Bronchus fibroblast of lung (primary cell): ENCODE results near the gene ARPC1B. TPM values are rescaled to one million over a fixed set of nuclear protein-coding genes. Genes with fewer than 3 reads are reported as not detected.

Experiments
- total RNA-seq: library from RNA; depleted of rRNA; stranded (reverse); fragments of >200 nt; gene quantifications from 2 replicates; pipeline ENCODE4 v1.2.3, GENCODE V29; 2015

Gene ARPC1B
- 288 and 293 TPM in 2 replicates for total RNA-seq

GRCh38 chr7:99374111-99375064, at the start of gene ARPC1B:
TSS of gene ARPC1B (plus strand) at chr7:99374730. CDS start at chr7:99385715, 10,985 bp downstream.

GRCh38 chr7:99325592-99326407, 48.7 kb upstream of the ARPC1B start, which contains the start of gene ARPC1A:
TSS of gene ARPC1A (plus strand) at chr7:99325898. CDS start at chr7:99333354, 7,456 bp downstream.

GRCh38 chr7:99408379-99409191, 34.1 kb downstream of the ARPC1B start, which contains the start of the genes BUD31 and PDAP1:
TSS of gene BUD31 (plus strand) at chr7:99408969. CDS start at chr7:99411093, 2,124 bp downstream.
TSS of gene PDAP1 (minus strand) at chr7:99408597. CDS start at chr7:99408548, 49 bp downstream.

GRCh38 chr7:99438573-99439480, 64.3 kb downstream of the ARPC1B start, which contains the start of the genes CPSF4 and PTCD1:
TSS of gene CPSF4 (plus strand) at chr7:99438943. CDS start at chr7:99439083, 140 bp downstream.
TSS of gene PTCD1 (minus strand) at chr7:99438798. CDS start at chr7:99435242, 3,556 bp downstream.

Other genes starting within 250 kb of the ARPC1B start
- 8.2 and 9.4 TPM in 2 replicates for gene SMURF1, start 230.6 kb upstream of the ARPC1B start, total RNA-seq
- not detected in 2 replicates for gene KPNA7, start 166.6 kb upstream of the ARPC1B start, total RNA-seq
- gene MYH16, start 101.9 kb upstream of the ARPC1B start, total RNA-seq: under 0.01 TPM in 1 of 2 replicates, not detected in the other
- gene ARPC1A, start 48.8 kb upstream of the ARPC1B start, total RNA-seq: 260 and 302 TPM in 2 replicates
- gene PDAP1, start 33.9 kb downstream of the ARPC1B start, total RNA-seq: 122 and 204 TPM in 2 replicates
- gene BUD31, start 34.2 kb downstream of the ARPC1B start, total RNA-seq: 127 and 130 TPM in 2 replicates
- gene PTCD1, start 64.1 kb downstream of the ARPC1B start, total RNA-seq: 4.3 and 4.4 TPM in 2 replicates
- 29.4 and 31.3 TPM in 2 replicates for gene CPSF4, start 64.2 kb downstream of the ARPC1B start, total RNA-seq
- 2,573 and 3,117 TPM in 2 replicates for gene ATP5MF, start 91.4 kb downstream of the ARPC1B start, total RNA-seq
- 4.7 and 5.8 TPM in 2 replicates for gene ZNF789, start 98.2 kb downstream of the ARPC1B start, total RNA-seq
- 10.3 and 10.4 TPM in 2 replicates for gene ZNF394, start 125.6 kb downstream of the ARPC1B start, total RNA-seq
- gene ZKSCAN5, start 129.9 kb downstream of the ARPC1B start, total RNA-seq: 7.9 and 8.5 TPM in 2 replicates
- gene FAM200A, start 177.4 kb downstream of the ARPC1B start, total RNA-seq: 4.4 and 4.9 TPM in 2 replicates
- 45.1 and 51.9 TPM in 2 replicates for gene ZNF655, start 183.9 kb downstream of the ARPC1B start, total RNA-seq
- gene TMEM225B, start 223.5 kb downstream of the ARPC1B start, total RNA-seq: 0.17 and 0.59 TPM in 2 replicates
- gene ZSCAN25, start 242.2 kb downstream of the ARPC1B start, total RNA-seq: 4.6 and 4.7 TPM in 2 replicates